ENCODE results near the gene ACP7.
A peak's percentile ranks its signal among the peaks of the same experiment; 100 is the strongest.

ACP7 gene

GRCh38 chr19:39074205-39074692 lies 9.9 kb upstream of the ACP7 start:
- no peak for TF ChIP-seq GLIS3 (CRISPR knock-in tag; IDR thresholded peaks at IDR 0.05)
- TF ChIP-seq TCF4 (CRISPR knock-in tag; IDR thresholded peaks at IDR 0.05; ENCODE audit: borderline replicate concordance) = no peak
- TF ChIP-seq ZNF70 (CRISPR knock-in tag; IDR thresholded peaks at IDR 0.05) = no peak
- TF ChIP-seq ZNF565 (CRISPR knock-in tag; conservative IDR thresholded peaks at IDR 0.05; ENCODE audit: low read depth) = no peak
- no peak for TF ChIP-seq PPARA (CRISPR knock-in tag; IDR thresholded peaks at IDR 0.05; ENCODE audit: borderline replicate concordance)
- no peak for TF ChIP-seq BACH2 (CRISPR knock-in tag; IDR thresholded peaks at IDR 0.05; ENCODE audit: borderline replicate concordance)
- TF ChIP-seq PATZ1 (CRISPR knock-in tag; IDR thresholded peaks at IDR 0.05; ENCODE audit: borderline replicate concordance) = no peak
- TF ChIP-seq ZC3H10 (CRISPR knock-in tag; IDR thresholded peaks at IDR 0.05) = no peak
- no peak for TF ChIP-seq CREB5 (CRISPR knock-in tag; IDR thresholded peaks at IDR 0.05; ENCODE audit: low read depth)
- TF ChIP-seq ESRRG (CRISPR knock-in tag; IDR thresholded peaks at IDR 0.05) = no peak
- no peak for TF ChIP-seq ISL1 (CRISPR knock-in tag; IDR thresholded peaks at IDR 0.05)
- no peak for TF ChIP-seq POU6F1 (CRISPR knock-in tag; IDR thresholded peaks at IDR 0.05; ENCODE audit: borderline replicate concordance, low read depth)
- TF ChIP-seq RARB (CRISPR knock-in tag; IDR thresholded peaks at IDR 0.05) = no peak
- TF ChIP-seq CSDC2 (CRISPR knock-in tag; IDR thresholded peaks at IDR 0.05) = no peak
- ATAC-seq = 0 out of 3 replicates have a peak, but pooled peaks have one; percentile 7

- TF ChIP-seq CREB5 (CRISPR knock-in tag; IDR thresholded peaks at IDR 0.05; ENCODE audit: low read depth) (no peak), ZFP30 (CRISPR knock-in tag; IDR thresholded peaks at IDR 0.05) (no peak), SNAI2 (CRISPR knock-in tag; IDR thresholded peaks at IDR 0.05) (no peak), ZNF8 (CRISPR knock-in tag; IDR thresholded peaks at IDR 0.05) (no peak), OSR1 (CRISPR knock-in tag; IDR thresholded peaks at IDR 0.05) (no peak), TCF4 (CRISPR knock-in tag; IDR thresholded peaks at IDR 0.05; ENCODE audit: borderline replicate concordance) (no peak), CSDC2 (CRISPR knock-in tag; IDR thresholded peaks at IDR 0.05) (no peak)
- ATAC-seq = no peak
Observed at GRCh38 chr19:39074942-39075341, 9.2 kb upstream of the ACP7 start.

- no peak for ATAC-seq
- TF ChIP-seq RARB (CRISPR knock-in tag; IDR thresholded peaks at IDR 0.05) (no peak), POU6F1 (CRISPR knock-in tag; IDR thresholded peaks at IDR 0.05; ENCODE audit: borderline replicate concordance, low read depth) (no peak), OSR1 (CRISPR knock-in tag; IDR thresholded peaks at IDR 0.05) (no peak), ZFP3 (CRISPR knock-in tag; IDR thresholded peaks at IDR 0.05) (no peak)
Observed at GRCh38 chr19:39077323-39077722, 6.8 kb upstream of the ACP7 start.

- TF ChIP-seq ZNF8 (CRISPR knock-in tag; IDR thresholded peaks at IDR 0.05) (peak; percentile 87), ISL1 (CRISPR knock-in tag; IDR thresholded peaks at IDR 0.05) (peak; percentile 20; the same call in 1 of the 2 replicates), ZFP3 (CRISPR knock-in tag; IDR thresholded peaks at IDR 0.05) (no peak), ZC3H10 (CRISPR knock-in tag; IDR thresholded peaks at IDR 0.05) (no peak)
- peak; percentile 82 for ATAC-seq
Observed at GRCh38 chr19:39078436-39079200, 5.5 kb upstream of the ACP7 start.
